Mesendoderm (in vitro differentiated cells): ENCODE measurements around the gene STARD5.

ENCODE experiments used
- DNase-seq: peaks from one replicate; pipeline ENCODE4 v3.0.0; 2013
- H2AK5ac ChIP-seq: 2 replicates; pipeline ENCODE4 v1.6.1; 2013; ENCODE audit warnings: low read length, inconsistent platforms
- H2BK120ac ChIP-seq: 2 replicates; pipeline ENCODE4 v1.6.1; 2013; ENCODE audit warnings: low read depth, mild to moderate bottlenecking, low read length, moderate library complexity, mixed read lengths
- H2BK15ac ChIP-seq: replicated peaks from 2 replicates; pipeline ENCODE4 v1.6.1; 2013; ENCODE audit warnings: low read depth, mild to moderate bottlenecking, moderate library complexity
- H2BK5ac ChIP-seq: 2 replicates; pipeline ENCODE4 v1.6.1; 2013; ENCODE audit warnings: low read length, inconsistent platforms
- H3K18ac ChIP-seq: 2 replicates; pipeline ENCODE4 v1.6.1; 2013; ENCODE audit warnings: mild to moderate bottlenecking, low read length, mixed read lengths
- H3K23ac ChIP-seq: one replicate; pipeline ENCODE4 v1.6.1; 2013; ENCODE audit warnings: low read length
- H3K27ac ChIP-seq: 2 replicates; pipeline ENCODE4 v1.5.1; 2013; ENCODE audit warnings: low read depth, mild to moderate bottlenecking, inconsistent platforms, low read length, moderate library complexity
- H3K27me3 ChIP-seq: 2 replicates; pipeline ENCODE4 v1.6.1; 2013; ENCODE audit warnings: low read length, control low read depth, mild to moderate bottlenecking, inconsistent platforms; ENCODE audit not compliant: insufficient read depth, poor library complexity
- H3K36me3 ChIP-seq: 2 replicates; pipeline ENCODE4 v1.6.1; 2013; ENCODE audit warnings: low read length, inconsistent platforms; ENCODE audit not compliant: control insufficient read depth, insufficient read depth
- H3K4ac ChIP-seq: one replicate; pipeline ENCODE4 v1.6.1; 2013; ENCODE audit warnings: low read depth, mild to moderate bottlenecking, low read length, moderate library complexity
- H3K4me1 ChIP-seq: 2 replicates; pipeline ENCODE4 v1.6.1; 2013; ENCODE audit warnings: low read depth, low read length, inconsistent platforms; ENCODE audit not compliant: control insufficient read depth
- H3K4me2 ChIP-seq: 2 replicates; pipeline ENCODE4 v1.6.1; 2013; ENCODE audit warnings: low read length
- H3K4me3 ChIP-seq: 2 replicates; pipeline ENCODE4 v1.5.1; 2013; ENCODE audit warnings: mild to moderate bottlenecking, low read length
- H3K56ac ChIP-seq: one replicate; pipeline ENCODE4 v1.6.1; 2013; ENCODE audit warnings: low read length
- H3K79me1 ChIP-seq: 2 replicates; pipeline ENCODE4 v1.6.1; 2013; ENCODE audit warnings: low read length, inconsistent platforms
- H3K79me2 ChIP-seq: 2 replicates; pipeline ENCODE4 v1.6.1; 2013; ENCODE audit warnings: mild to moderate bottlenecking, low read length; ENCODE audit not compliant: control insufficient read depth, insufficient read depth
- H3K9ac ChIP-seq: 2 replicates; pipeline ENCODE4 v1.6.1; 2013; ENCODE audit warnings: low read length, inconsistent platforms
- H4K5ac ChIP-seq: one replicate; pipeline ENCODE4 v1.6.1; 2013; ENCODE audit warnings: low read length
- H4K8ac ChIP-seq: one replicate; pipeline ENCODE4 v1.6.1; 2013; ENCODE audit warnings: low read depth, mild to moderate bottlenecking, control low read depth, low read length, moderate library complexity
- WGBS: extraction: QIAGEN DNeasy Blood & Tissue Kit; methylation state at CpG from one replicate; pipeline ENCODE4 v1.1.7; 2013; ENCODE audit warnings: low lambda C conversion rate, missing lambda C conversion rate; ENCODE audit not compliant: insufficient coverage; ENCODE audit errors: extremely low coverage; 5-methylcytosine and 5-hydroxymethylcytosine counted together

Gene STARD5

GRCh38 chr15:81294516-81294880 lies 29.4 kb downstream of the STARD5 start:
- H3K36me3 ChIP-seq, result no peaks in the 10 kb centered on the region
- H3K79me2 ChIP-seq, result no peaks in the 10 kb centered on the region

GRCh38 chr15:81293728-81294515 lies 30.0 kb downstream of the STARD5 start:
- Histone ChIP-seq H2AK5ac (no peak overlapping the region), H3K56ac (peak overlapping the region; percentile 15), H3K27me3 (no peaks in the 10 kb centered on the region), H3K79me1 (no peaks in the 10 kb centered on the region), H2BK120ac (no peak overlapping the region), H3K18ac (no peak overlapping the region), H2BK15ac (no peak overlapping the region), H3K4me3 (no peak overlapping the region), H4K5ac (no peak overlapping the region), H3K4me2 (no peak overlapping the region), H3K27ac (no peak overlapping the region), H3K23ac (no peak overlapping the region), H3K4ac (no peak overlapping the region), H4K8ac (no peak overlapping the region), H3K79me2 (no peaks in the 10 kb centered on the region), H3K9ac (no peak overlapping the region), H2BK5ac (no peak overlapping the region), H3K36me3 (no peaks in the 10 kb centered on the region), H3K4me1 (no peaks in the 10 kb centered on the region)
- DNase-seq, result no peak
- WGBS, result no CpG with 5 or more reads among the region's 9 CpGs

More at GRCh38 chr15:81294516-81294880, 29.4 kb downstream of the STARD5 start:
- H2BK120ac ChIP-seq, result no peak overlapping the region
- no peak overlapping the region for H2BK15ac ChIP-seq
- DNase-seq, result peak; percentile 28
- no peaks in the 10 kb centered on the region for H3K27me3 ChIP-seq
- H3K4me1 ChIP-seq, result no peaks in the 10 kb centered on the region
- H2BK5ac ChIP-seq, result no peak overlapping the region
- no peaks in the 10 kb centered on the region for H3K79me1 ChIP-seq
- no peak overlapping the region for H3K4me3 ChIP-seq
- no peak overlapping the region for H3K4ac ChIP-seq
- no peak overlapping the region for H3K23ac ChIP-seq
- H3K4me2 ChIP-seq, result no peak overlapping the region
- no peak overlapping the region for H4K5ac ChIP-seq
- H2AK5ac ChIP-seq, result no peak overlapping the region
- no peak overlapping the region for H3K9ac ChIP-seq
- WGBS, result no CpG with 5 or more reads among the region's 6 CpGs
- no peak overlapping the region for H3K18ac ChIP-seq
- H3K27ac ChIP-seq, result no peak overlapping the region
- no peak overlapping the region for H4K8ac ChIP-seq
- peak overlapping the region; percentile 15 for H3K56ac ChIP-seq

DNA sequence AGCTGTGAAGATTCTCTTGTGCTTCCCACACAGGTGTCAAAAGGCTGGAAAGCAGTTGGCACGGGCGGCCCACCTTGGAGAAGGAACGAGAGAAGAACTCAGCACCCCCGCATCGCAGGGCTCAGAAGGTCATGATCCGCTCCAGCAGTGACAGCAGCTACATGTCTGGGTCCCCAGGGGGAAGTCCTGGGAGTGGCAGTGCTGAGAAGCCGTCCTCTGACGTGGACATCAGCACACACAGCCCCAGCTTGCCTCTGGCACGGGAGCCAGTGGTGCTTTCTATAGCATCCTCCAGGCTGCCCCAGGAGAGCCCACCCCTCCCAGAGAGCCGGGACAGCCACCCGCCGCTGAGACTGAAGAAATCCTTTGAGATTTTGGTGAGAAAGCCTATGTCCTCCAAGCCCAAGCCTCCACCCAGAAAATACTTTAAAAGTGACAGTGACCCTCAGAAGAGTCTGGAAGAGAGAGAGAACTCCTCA lies 31.4 kb downstream of the STARD5 start:
- no peak overlapping the region for H2AK5ac ChIP-seq
- no peak overlapping the region for H3K4me3 ChIP-seq
- H4K5ac ChIP-seq, result no peak overlapping the region
- no peak overlapping the region for H3K27ac ChIP-seq
- H3K9ac ChIP-seq, result no peak overlapping the region
- H3K27me3 ChIP-seq, result no peaks in the 10 kb centered on the region
- H3K23ac ChIP-seq, result no peak overlapping the region
- no peaks in the 10 kb centered on the region for H3K79me1 ChIP-seq
- no peak overlapping the region for H2BK5ac ChIP-seq
- WGBS, result no CpG with 5 or more reads among the region's 12 CpGs
- H3K18ac ChIP-seq, result no peak overlapping the region
- H2BK15ac ChIP-seq, result no peak overlapping the region
- H3K4me1 ChIP-seq, result no peaks in the 10 kb centered on the region
- no peak overlapping the region for H3K56ac ChIP-seq
- H2BK120ac ChIP-seq, result no peak overlapping the region
- H3K4ac ChIP-seq, result no peak overlapping the region
- H3K36me3 ChIP-seq, result no peaks in the 10 kb centered on the region
- no peaks in the 10 kb centered on the region for H3K79me2 ChIP-seq
- no peak for DNase-seq
- no peak overlapping the region for H4K8ac ChIP-seq
- H3K4me2 ChIP-seq, result no peak overlapping the region

- no peaks in the 10 kb centered on the region for H3K79me1 ChIP-seq
- H3K4ac ChIP-seq, result no peak overlapping the region
- no peak overlapping the region for H3K18ac ChIP-seq
- H2BK5ac ChIP-seq, result no peak overlapping the region
- H2BK15ac ChIP-seq, result no peak overlapping the region
- no peaks in the 10 kb centered on the region for H3K36me3 ChIP-seq
- H3K23ac ChIP-seq, result no peak overlapping the region
- no peak overlapping the region for H2AK5ac ChIP-seq
- no peak overlapping the region for H4K8ac ChIP-seq
- WGBS, result no CpG with 5 or more reads among the region's 5 CpGs
- no peak overlapping the region for H3K56ac ChIP-seq
- no peaks in the 10 kb centered on the region for H3K27me3 ChIP-seq
- H3K79me2 ChIP-seq, result no peaks in the 10 kb centered on the region
- no peak overlapping the region for H3K4me3 ChIP-seq
- H3K4me2 ChIP-seq, result no peak overlapping the region
- H3K9ac ChIP-seq, result no peak overlapping the region
- DNase-seq, result no peak
- no peak overlapping the region for H2BK120ac ChIP-seq
- no peaks in the 10 kb centered on the region for H3K4me1 ChIP-seq
- no peak overlapping the region for H4K5ac ChIP-seq
- no peak overlapping the region for H3K27ac ChIP-seq
These were observed 31.9 kb downstream of the STARD5 start for GRCh38 chr15:81291916-81292522.

GRCh38 chr15:81289910-81290309 lies 34.0 kb downstream of the STARD5 start:
- H3K4ac ChIP-seq, result no peak overlapping the region
- H2BK15ac ChIP-seq, result no peak overlapping the region
- H2BK5ac ChIP-seq, result no peak overlapping the region
- no peaks in the 10 kb centered on the region for H3K4me1 ChIP-seq
- no peak overlapping the region for H3K56ac ChIP-seq
- no peak overlapping the region for H4K8ac ChIP-seq
- H4K5ac ChIP-seq, result no peak overlapping the region
- no peak overlapping the region for H2AK5ac ChIP-seq
- H3K4me2 ChIP-seq, result no peak overlapping the region
- no peak overlapping the region for H3K9ac ChIP-seq
- DNase-seq, result no peak
- no peaks in the 10 kb centered on the region for H3K36me3 ChIP-seq
- H3K4me3 ChIP-seq, result no peak overlapping the region
- H3K79me1 ChIP-seq, result no peaks in the 10 kb centered on the region
- H3K23ac ChIP-seq, result no peak overlapping the region
- no peak overlapping the region for H2BK120ac ChIP-seq
- H3K27me3 ChIP-seq, result no peaks in the 10 kb centered on the region
- no peak overlapping the region for H3K27ac ChIP-seq
- H3K18ac ChIP-seq, result no peak overlapping the region
- no CpG with 5 or more reads among the region's 4 CpGs for WGBS
- H3K79me2 ChIP-seq, result no peaks in the 10 kb centered on the region
